Keratinocyte (primary cell): ENCODE data around the gene COPA.

ENCODE experiments used
- EZH2 ChIP-seq: IDR thresholded peaks from one replicate; pipeline ENCODE4 v1.6.1; 2012; ENCODE audit warnings: inconsistent platforms, mild to moderate bottlenecking, low read length, moderate library complexity
- TF ChIP-seq, protein P1 (sequence below), 3 experiments: IDR thresholded peaks in 1 of 3; conservative IDR thresholded peaks in 1 of 3; optimal IDR thresholded peaks in 1 of 3; 2 replicates in 2 of 3; 3 replicates in 1 of 3; pipeline versions ENCODE3 to v1.5.1; 2011; ENCODE audit warnings: low read length in 3 of 3, mild to moderate bottlenecking in 3 of 3, moderate library complexity in 2 of 3, control low read depth in 1 of 3, inconsistent platforms in 1 of 3; ENCODE audit not compliant: insufficient read depth in 2 of 3; ENCODE audit errors: extremely low read depth in 1 of 3

- TF ChIP-seq, protein P1, sequence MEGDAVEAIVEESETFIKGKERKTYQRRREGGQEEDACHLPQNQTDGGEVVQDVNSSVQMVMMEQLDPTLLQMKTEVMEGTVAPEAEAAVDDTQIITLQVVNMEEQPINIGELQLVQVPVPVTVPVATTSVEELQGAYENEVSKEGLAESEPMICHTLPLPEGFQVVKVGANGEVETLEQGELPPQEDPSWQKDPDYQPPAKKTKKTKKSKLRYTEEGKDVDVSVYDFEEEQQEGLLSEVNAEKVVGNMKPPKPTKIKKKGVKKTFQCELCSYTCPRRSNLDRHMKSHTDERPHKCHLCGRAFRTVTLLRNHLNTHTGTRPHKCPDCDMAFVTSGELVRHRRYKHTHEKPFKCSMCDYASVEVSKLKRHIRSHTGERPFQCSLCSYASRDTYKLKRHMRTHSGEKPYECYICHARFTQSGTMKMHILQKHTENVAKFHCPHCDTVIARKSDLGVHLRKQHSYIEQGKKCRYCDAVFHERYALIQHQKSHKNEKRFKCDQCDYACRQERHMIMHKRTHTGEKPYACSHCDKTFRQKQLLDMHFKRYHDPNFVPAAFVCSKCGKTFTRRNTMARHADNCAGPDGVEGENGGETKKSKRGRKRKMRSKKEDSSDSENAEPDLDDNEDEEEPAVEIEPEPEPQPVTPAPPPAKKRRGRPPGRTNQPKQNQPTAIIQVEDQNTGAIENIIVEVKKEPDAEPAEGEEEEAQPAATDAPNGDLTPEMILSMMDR (optimal IDR thresholded peaks at IDR 0.05 in 1 of 3, IDR thresholded peaks at IDR 0.05 in 1 of 3, conservative IDR thresholded peaks at IDR 0.05 in 1 of 3; ENCODE audit: extremely low read depth in 1 of 3, insufficient read depth in 2 of 3, low read length in 3 of 3), result no peak
- no peak for TF ChIP-seq EZH2
These were observed 16.6 kb downstream of the COPA start for GRCh38 chr1:160326418-160326817.
